NCI-H345 (cell line): Measurements from ENCODE around the gene STIP1.
A peak's percentile ranks its signal among the peaks of the same experiment; 100 is the strongest.

Experiments used
- DNase-seq: peaks from one replicate; lab custom pipeline; 2025; lab: John Stamatoyannopoulos, UW

The STIP1 gene

GRCh38 chr11:64185693-64186491 lies at the start of gene STIP1:
Gene STIP1, plus strand, starts transcription at chr11:64186171. Its CDS starts 91 bp downstream, at chr11:64186262.
- DNase-seq, result peak; percentile 100

GRCh38 chr11:64136765-64137441 lies 49.1 kb upstream of the STIP1 start:
- no peak for DNase-seq

- no peak for DNase-seq
Observed at GRCh38 chr11:64138398-64138797, 47.6 kb upstream of the STIP1 start.

- DNase-seq, result no peak
Observed at GRCh38 chr11:64139049-64139448, 46.9 kb upstream of the STIP1 start.

- no peak for DNase-seq
Observed at GRCh38 chr11:64140082-64140481, 45.9 kb upstream of the STIP1 start.

- DNase-seq, result no peak
Observed at GRCh38 chr11:64141081-64141783, 44.7 kb upstream of the STIP1 start.

- no peak for DNase-seq
Observed at GRCh38 chr11:64144587-64145472, 41.1 kb upstream of the STIP1 start.

- peak; percentile 48 for DNase-seq
Observed at GRCh38 chr11:64146036-64146955, 39.7 kb upstream of the STIP1 start.

GRCh38 chr11:64148226-64148916 lies 37.6 kb upstream of the STIP1 start:
- DNase-seq, result peak; percentile 81

- DNase-seq, result no peak
Observed at GRCh38 chr11:64148917-64149617, 36.9 kb upstream of the STIP1 start.

GRCh38 chr11:64150051-64150450 lies 35.9 kb upstream of the STIP1 start:
- DNase-seq, result no peak

GRCh38 chr11:64150481-64151239 lies 35.3 kb upstream of the STIP1 start:
- DNase-seq, result peak; percentile 75

GRCh38 chr11:64151337-64151736 lies 34.6 kb upstream of the STIP1 start:
- no peak for DNase-seq

- peak; percentile 57 for DNase-seq
Observed at GRCh38 chr11:64152841-64153691, 32.9 kb upstream of the STIP1 start.

- DNase-seq, result no peak
Observed at GRCh38 chr11:64153812-64154211, 32.2 kb upstream of the STIP1 start.

GRCh38 chr11:64156235-64157011 lies 29.5 kb upstream of the STIP1 start:
- no peak for DNase-seq
